GM18511 (cell line): ENCODE results near the gene FOXP2.

Experiments
- ATAC-seq: cut with Tn5 transposase; IDR thresholded peaks from one replicate; pipeline ENCODE4 v1.9.1; 2021; ENCODE audit warnings: mild to moderate bottlenecking, moderate library complexity; ENCODE audit not compliant: unreplicated experiment

Gene FOXP2

GRCh38 chr7:114649689-114650088 lies 235.1 kb downstream of the FOXP2 start:
- ATAC-seq = no peak

- ATAC-seq = no peak
These were observed 235.9 kb downstream of the FOXP2 start for GRCh38 chr7:114650491-114650890.

GRCh38 chr7:114652041-114652440 lies 237.4 kb downstream of the FOXP2 start:
- ATAC-seq = no peak

DNA sequence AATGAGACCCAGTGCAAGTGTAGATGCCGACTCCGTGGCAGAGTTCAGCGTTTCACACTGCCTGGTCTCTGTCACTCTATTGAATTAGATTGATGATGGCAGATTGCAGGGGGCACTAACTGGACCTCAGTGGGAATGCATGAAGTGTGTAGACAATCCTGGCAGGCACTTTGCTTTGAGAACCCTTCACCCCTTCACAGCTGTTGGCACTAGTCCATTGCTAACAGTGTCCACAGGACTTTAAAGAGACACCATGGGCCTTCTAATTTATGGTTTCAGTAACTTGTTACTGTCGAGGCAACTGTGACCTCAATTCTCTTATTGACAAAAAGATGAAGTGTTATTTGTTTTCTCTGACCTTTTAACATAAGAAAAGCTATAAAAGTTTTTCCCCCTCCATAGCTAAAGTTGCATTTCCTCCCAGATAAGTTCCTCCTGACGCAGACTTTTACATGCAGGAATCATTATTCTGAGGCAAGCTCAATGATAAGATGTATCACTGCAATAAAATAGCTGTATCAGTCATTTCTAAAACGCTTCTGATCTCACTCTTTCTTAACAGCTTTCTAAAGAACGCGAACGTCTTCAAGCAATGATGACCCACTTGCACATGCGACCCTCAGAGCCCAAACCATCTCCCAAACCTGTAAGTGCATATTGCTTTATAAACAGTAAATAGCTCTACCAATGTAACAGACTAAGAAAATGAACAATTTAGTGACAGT lies 238.9 kb downstream of the FOXP2 start:
- no peak for ATAC-seq

- ATAC-seq = no peak
These were observed 241.9 kb downstream of the FOXP2 start for GRCh38 chr7:114656466-114656865.

DNA sequence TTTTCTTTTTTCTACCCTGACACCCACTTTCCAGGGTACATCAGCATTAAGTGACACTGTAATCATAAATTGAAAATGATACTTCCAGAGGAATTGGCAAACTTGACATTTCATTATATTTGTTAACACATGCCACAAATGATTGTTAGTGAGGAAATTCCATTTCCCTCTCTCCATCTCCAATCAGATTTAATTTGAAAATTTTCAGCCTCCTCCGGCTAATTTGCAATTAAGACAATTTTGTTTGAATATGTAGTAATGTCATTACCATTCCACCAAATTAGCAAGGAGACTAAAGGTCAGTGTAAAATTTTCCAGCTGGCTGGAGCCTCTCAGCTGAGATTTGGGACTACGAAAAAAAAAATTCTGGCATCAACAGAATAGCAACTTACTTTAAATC lies 242.7 kb downstream of the FOXP2 start:
- ATAC-seq = no peak

- ATAC-seq = no peak
These were observed 243.6 kb downstream of the FOXP2 start for GRCh38 chr7:114658216-114658615.

DNA sequence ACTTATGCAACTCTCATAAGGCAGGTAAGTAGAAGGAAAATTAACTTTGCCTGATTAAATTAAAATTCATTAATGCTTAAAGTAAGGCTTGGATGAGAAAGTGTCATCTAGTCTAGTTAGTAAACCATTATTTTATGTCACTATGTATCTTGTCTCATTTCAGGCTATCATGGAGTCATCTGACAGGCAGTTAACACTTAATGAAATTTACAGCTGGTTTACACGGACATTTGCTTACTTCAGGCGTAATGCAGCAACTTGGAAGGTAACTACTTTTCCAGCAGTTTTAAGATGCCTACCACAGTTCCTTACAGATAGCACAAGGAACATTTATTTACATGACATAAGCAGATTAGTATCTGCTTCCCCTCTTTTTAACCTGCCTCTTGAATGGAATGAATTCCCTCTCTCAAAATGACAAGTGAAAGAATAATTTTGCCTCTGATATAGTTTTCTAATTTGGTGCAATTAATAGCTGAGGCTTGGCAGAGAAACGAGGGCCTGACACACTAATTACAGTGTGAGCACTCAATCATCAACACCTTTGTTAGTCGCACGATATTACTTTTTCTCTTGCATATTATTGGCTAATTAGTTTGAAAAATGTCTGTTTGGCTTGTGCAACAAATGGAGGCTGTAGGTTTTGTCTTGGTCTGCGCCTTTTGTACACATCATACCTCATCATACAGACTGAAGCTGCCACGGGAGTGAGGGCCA lies 245.0 kb downstream of the FOXP2 start:
- no peak for ATAC-seq

GRCh38 chr7:114660126-114660486 lies 245.5 kb downstream of the FOXP2 start:
- no peak for ATAC-seq

DNA sequence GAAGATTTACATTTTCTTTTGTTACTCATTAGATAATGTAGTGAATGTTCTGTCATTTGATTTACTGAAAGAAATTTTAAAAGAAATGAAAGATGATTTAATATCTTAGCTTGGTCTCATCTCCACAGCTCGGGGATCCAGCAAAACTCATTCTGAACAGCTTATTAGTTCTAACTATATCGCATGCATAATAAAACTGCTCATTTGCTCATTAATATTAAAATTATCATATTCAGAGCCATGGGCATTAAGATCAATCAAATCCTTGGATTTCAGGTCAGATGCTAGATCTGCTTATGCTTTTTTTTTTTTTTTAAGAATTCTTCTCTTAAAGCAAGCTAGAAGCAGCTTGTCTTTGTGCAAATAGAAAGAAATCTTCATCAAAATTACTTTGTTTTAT lies 246.1 kb downstream of the FOXP2 start:
- ATAC-seq = no peak

DNA sequence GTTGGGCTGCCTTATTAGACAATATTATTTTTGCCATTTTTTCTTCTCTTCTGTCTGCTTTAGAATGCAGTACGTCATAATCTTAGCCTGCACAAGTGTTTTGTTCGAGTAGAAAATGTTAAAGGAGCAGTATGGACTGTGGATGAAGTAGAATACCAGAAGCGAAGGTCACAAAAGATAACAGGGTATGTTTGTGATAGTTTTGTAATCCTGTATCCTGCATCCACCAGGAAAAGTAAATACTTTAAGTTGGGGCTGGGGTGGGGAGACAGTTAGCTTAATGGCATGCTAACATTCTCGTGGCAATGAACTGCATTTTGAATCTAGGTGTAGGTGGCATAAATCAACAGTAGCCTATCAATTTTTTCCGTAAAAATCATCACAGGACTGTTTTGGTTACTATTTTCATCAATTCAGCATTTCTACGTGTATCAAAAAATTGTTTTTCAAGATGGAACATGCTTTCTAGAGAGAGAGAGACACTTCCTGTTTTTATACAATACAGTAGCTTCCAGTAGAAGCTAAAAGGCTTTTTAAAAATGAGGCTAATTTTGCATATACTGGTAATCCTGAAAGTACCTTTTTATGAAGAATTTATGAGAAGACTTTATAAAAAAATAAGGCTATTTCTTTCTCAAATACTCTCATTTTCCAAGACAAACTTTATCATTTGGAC lies 247.5 kb downstream of the FOXP2 start:
- no peak for ATAC-seq

GRCh38 chr7:114663502-114663901 lies 248.9 kb downstream of the FOXP2 start:
- ATAC-seq = no peak

- no peak for ATAC-seq
These were observed 256.1 kb downstream of the FOXP2 start for GRCh38 chr7:114670676-114671075.

GRCh38 chr7:114671563-114672123 lies 257.0 kb downstream of the FOXP2 start:
- ATAC-seq = no peak

GRCh38 chr7:114678116-114678515 lies 263.5 kb downstream of the FOXP2 start:
- ATAC-seq = no peak

- no peak for ATAC-seq
These were observed 272.6 kb downstream of the FOXP2 start for GRCh38 chr7:114687238-114687637.

DNA sequence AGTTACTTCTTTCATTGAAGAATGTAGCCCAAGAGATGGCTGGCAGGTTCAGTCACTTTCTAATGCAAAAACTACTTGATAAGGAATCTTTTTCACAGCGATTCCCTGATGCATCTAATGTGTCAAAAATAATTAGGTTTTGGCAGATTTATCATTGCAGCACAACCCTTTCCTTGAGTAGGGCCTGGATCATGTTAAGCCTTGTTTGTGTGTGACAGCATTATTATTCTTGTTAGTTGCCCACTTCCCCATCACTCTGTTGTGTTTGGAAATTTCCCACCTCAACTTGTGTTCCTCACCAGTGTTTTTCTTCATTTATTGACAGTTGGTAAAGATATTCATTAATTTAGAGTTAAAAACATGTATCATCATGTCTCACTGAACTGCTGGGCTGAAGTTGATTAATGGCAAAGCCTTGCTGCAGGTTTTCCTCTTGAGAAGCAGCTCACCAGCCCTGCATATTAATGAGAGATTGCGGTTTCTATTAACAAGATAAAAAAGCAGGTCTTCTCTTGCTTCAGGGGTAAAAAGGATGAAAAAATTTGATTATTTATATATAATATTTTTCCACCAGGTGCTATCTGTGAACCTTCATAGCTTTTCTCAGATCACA lies 273.9 kb downstream of the FOXP2 start:
- no peak for ATAC-seq

- ATAC-seq = no peak
These were observed 274.8 kb downstream of the FOXP2 start for GRCh38 chr7:114689406-114689805.

- no peak for ATAC-seq
These were observed 277.0 kb downstream of the FOXP2 start for GRCh38 chr7:114691605-114692004.

- no peak for ATAC-seq
These were observed 280.6 kb downstream of the FOXP2 start for GRCh38 chr7:114695182-114695581.

DNA sequence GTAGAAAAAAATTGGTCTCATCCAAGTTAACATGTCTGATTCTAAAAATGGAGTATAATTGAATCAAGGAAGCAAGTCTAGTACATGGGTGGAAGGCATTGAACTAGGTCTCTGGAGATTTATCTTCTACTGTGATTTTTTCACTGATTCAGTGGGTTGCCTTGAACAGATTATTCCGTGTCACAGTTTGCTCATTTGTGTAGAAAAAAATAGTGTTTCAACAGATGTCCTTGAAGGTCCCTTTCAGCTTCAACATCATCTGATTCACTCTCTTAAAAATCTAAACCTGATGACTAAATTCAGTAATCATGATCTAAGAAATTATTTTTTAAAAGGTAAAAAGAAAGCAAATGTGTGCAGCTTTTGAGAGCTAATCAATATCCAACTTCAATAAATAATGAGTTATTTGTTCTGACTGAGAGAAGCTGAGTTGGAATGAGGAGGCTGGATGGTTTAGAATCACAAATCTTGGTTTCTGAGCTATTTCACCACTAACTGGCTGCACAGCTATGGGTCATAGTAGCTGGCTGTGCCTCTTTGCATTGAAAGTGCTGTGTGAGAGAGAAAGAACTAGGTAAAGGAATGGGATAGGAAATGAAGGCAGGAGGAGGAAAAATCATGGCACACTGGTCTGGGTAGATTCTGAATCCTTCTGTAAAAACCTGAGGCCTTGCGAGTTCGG lies 285.8 kb downstream of the FOXP2 start:
- no peak for ATAC-seq
